ENCODE data around the gene SEMA5A. TPM values are rescaled to one million over a fixed set of nuclear protein-coding genes. Genes with fewer than 3 reads are reported as not detected.

Gene SEMA5A
- total RNA-seq, 4 donors from 2014 or later = 15.0 to 81.0 (median 52.9) TPM

DNA sequence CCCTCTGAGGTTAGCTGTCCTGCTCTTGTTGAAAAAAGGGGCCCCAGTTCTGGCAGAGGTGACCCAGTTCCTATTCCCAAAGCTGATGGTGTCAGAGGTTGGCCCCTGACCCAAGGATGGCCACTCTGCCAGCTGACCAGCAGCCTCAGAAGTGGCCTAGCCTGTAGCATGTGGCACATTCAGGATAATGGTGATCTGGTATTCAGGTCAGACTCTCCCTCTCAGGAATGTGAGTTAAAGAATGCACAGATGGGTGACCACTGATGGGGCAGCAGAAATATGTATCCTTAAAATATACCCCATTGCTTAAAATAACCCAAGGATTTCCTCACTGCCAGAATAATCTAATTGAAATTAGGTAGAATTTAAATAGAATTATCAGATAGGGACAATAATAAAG is 369.2 kb downstream of the SEMA5A start:
- intact Hi-C loops (cut with DNase I; ENCODE audit: low total_unique reads) = no loop called here
- TF ChIP-seq, protein P1, sequence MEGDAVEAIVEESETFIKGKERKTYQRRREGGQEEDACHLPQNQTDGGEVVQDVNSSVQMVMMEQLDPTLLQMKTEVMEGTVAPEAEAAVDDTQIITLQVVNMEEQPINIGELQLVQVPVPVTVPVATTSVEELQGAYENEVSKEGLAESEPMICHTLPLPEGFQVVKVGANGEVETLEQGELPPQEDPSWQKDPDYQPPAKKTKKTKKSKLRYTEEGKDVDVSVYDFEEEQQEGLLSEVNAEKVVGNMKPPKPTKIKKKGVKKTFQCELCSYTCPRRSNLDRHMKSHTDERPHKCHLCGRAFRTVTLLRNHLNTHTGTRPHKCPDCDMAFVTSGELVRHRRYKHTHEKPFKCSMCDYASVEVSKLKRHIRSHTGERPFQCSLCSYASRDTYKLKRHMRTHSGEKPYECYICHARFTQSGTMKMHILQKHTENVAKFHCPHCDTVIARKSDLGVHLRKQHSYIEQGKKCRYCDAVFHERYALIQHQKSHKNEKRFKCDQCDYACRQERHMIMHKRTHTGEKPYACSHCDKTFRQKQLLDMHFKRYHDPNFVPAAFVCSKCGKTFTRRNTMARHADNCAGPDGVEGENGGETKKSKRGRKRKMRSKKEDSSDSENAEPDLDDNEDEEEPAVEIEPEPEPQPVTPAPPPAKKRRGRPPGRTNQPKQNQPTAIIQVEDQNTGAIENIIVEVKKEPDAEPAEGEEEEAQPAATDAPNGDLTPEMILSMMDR (IDR thresholded peaks at IDR 0.05) = no peak
- TF ChIP-seq EP300 (IDR thresholded peaks at IDR 0.05; ENCODE audit: low read depth) (no peak), POLR2AphosphoS5 (IDR thresholded peaks at IDR 0.05) (no peak), POLR2A (IDR thresholded peaks at IDR 0.05) (no peak)
- H3K4me1 ChIP-seq = no peaks in the 10 kb centered on the region
- H3K36me3 ChIP-seq = no peaks in the 10 kb centered on the region
- H3K27me3 ChIP-seq = no peaks in the 10 kb centered on the region
- in situ Hi-C loops (cut with MboI; ENCODE audit: low pct_ligation_motif_present in 1 of 4, low pct_unique_long_range_greater_than_20kb in 1 of 4, low sequenced_read_pairs in 3 of 4) = no loop called here
- H3K9me3 ChIP-seq = no peaks in the 10 kb centered on the region
- no peak overlapping the region for H3K4me3 ChIP-seq
- no peak for DNase-seq
- H3K27ac ChIP-seq = no peak overlapping the region

DNA sequence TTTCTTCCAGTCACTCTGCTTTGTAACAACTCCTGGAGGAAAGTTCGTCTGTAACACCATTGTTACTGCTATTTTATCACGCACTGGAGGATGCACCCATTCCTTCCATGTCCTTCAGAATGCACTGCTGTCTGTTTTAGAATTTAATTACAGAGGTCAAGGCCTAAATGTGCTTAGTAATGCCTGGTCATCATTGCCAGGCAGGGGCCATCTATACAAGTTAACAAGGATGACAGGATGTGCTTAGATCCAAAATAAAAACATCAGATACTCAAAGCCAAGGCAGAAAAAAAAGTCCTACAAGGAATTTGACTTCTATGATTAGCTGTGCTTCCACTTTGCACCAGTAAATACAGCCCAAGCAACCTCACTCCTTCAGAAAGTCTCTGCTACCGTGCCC is 371.4 kb downstream of the SEMA5A start:
- H3K4me1 ChIP-seq = no peaks in the 10 kb centered on the region
- DNase-seq = no peak
- intact Hi-C loops (cut with DNase I; ENCODE audit: low total_unique reads) = no loop called here
- H3K27ac ChIP-seq = no peak overlapping the region
- WGBS, 2 donors (ENCODE audit: low coverage in 1 of 2) = 82 to 90% methylated on average over 2 to 3 of the region's 3 CpGs
- H3K9me3 ChIP-seq = no peaks in the 10 kb centered on the region
- H3K27me3 ChIP-seq = no peaks in the 10 kb centered on the region
- in situ Hi-C loops (cut with MboI; ENCODE audit: low pct_ligation_motif_present in 1 of 4, low pct_unique_long_range_greater_than_20kb in 1 of 4, low sequenced_read_pairs in 3 of 4) = no loop called here
- no peak overlapping the region for H3K4me3 ChIP-seq
- TF ChIP-seq EP300 (IDR thresholded peaks at IDR 0.05; ENCODE audit: low read depth) (no peak), POLR2AphosphoS5 (IDR thresholded peaks at IDR 0.05) (no peak), POLR2A (IDR thresholded peaks at IDR 0.05) (no peak)
- TF ChIP-seq, protein P1 (IDR thresholded peaks at IDR 0.05) = no peak
- no peaks in the 10 kb centered on the region for H3K36me3 ChIP-seq

DNA sequence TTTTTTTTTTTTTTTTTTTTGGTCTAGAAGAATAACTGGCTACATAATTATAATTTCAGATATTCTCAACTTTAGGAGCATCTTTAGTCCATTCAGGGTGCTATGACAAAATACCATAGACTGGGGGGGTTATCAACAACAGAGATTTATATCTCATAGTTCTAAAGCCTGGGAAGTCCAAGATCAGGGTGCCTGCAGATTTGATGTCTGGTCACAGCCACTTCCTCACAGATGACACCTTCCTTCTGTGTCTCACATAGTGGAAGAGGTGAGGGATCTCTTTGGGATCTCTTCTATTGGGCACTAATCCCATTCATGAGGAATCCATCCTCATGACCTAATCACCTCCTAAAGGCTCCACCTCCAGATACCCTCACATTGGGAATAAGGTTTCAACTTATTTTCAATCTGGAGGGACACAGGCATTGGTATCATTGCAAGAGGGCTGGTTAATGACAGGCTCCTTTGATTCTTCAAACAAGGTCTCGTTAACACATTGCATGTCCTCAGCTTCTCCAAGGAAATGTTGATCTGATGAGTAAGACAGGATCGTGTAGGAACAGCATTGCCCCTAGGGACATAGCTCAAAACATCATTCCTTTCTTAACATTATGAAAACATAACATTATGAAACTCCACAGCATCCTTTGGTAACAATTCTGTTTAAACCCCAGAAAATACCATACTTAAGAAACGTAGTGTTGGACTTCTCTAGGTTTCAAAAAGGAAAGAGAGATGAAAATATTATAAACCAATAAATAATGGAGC is 372.4 kb downstream of the SEMA5A start:
- in situ Hi-C loops (cut with MboI; ENCODE audit: low pct_ligation_motif_present in 1 of 4, low pct_unique_long_range_greater_than_20kb in 1 of 4, low sequenced_read_pairs in 3 of 4) = no loop called here
- 60 to 71% methylated on average over 2 to 3 of the region's 3 CpGs for WGBS, 2 donors (ENCODE audit: low coverage in 1 of 2)

DNA sequence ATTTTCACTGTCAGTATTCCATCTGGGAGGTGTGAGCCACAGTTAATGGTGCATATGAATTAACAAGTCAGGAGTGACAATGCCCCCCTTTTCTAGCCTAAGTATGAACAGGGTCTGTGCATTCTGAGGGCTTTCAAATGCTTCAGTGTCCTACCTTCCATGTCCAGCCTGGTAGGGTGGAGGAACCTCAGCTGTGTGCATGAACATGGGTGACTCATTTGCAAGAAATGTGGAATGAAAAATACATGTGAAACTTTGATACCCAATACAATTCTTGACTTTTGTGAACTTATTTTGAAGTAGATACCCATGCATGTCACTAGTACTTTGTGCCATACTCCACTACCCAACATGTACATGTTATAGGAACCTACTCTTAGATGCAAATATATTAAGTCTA is 375.8 kb downstream of the SEMA5A start:
- DNase-seq = no peak
- Histone ChIP-seq H3K9me3 (no peaks in the 10 kb centered on the region), H3K4me1 (no peaks in the 10 kb centered on the region), H3K36me3 (no peaks in the 10 kb centered on the region), H3K4me3 (no peak overlapping the region), H3K27me3 (no peaks in the 10 kb centered on the region), H3K27ac (no peak overlapping the region)
- in situ Hi-C loops (cut with MboI; ENCODE audit: low pct_ligation_motif_present in 1 of 4, low pct_unique_long_range_greater_than_20kb in 1 of 4, low sequenced_read_pairs in 3 of 4) = no loop called here
- intact Hi-C loops (cut with DNase I; ENCODE audit: low total_unique reads) = no loop called here
- TF ChIP-seq POLR2A (IDR thresholded peaks at IDR 0.05) (no peak), POLR2AphosphoS5 (IDR thresholded peaks at IDR 0.05) (no peak), EP300 (IDR thresholded peaks at IDR 0.05; ENCODE audit: low read depth) (no peak)
- TF ChIP-seq, protein P1 (IDR thresholded peaks at IDR 0.05) = no peak

More for the DNA sequence above, 372.4 kb downstream of the SEMA5A start:
- H3K27me3 ChIP-seq = no peaks in the 10 kb centered on the region
- no peaks in the 10 kb centered on the region for H3K4me1 ChIP-seq
- no peaks in the 10 kb centered on the region for H3K9me3 ChIP-seq
- no peak overlapping the region for H3K27ac ChIP-seq
- intact Hi-C loops (cut with DNase I; ENCODE audit: low total_unique reads) = no loop called here
- TF ChIP-seq EP300 (IDR thresholded peaks at IDR 0.05; ENCODE audit: low read depth) = no peak
- TF ChIP-seq, protein P1 (IDR thresholded peaks at IDR 0.05) = no peak
- TF ChIP-seq POLR2A (IDR thresholded peaks at IDR 0.05) = no peak
- no peak overlapping the region for H3K4me3 ChIP-seq
- no peak for DNase-seq
- no peaks in the 10 kb centered on the region for H3K36me3 ChIP-seq
